HG03442 (cell line): ENCODE results near the gene MMP10.
A peak's percentile ranks its signal among the peaks of the same experiment; 100 is the strongest.

Experiments
- ATAC-seq: cut with Tn5 transposase; IDR thresholded peaks from one replicate; pipeline ENCODE4 v1.9.1; 2021; ENCODE audit warnings: mild to moderate bottlenecking, moderate library complexity; ENCODE audit not compliant: unreplicated experiment

Gene MMP10

GRCh38 chr11:102780491-102780918, at the start of gene MMP10:
Gene MMP10, minus strand, starts transcription at chr11:102780628. Its CDS starts 37 bp downstream, at chr11:102780591.
- peak; percentile 45 for ATAC-seq

DNA sequence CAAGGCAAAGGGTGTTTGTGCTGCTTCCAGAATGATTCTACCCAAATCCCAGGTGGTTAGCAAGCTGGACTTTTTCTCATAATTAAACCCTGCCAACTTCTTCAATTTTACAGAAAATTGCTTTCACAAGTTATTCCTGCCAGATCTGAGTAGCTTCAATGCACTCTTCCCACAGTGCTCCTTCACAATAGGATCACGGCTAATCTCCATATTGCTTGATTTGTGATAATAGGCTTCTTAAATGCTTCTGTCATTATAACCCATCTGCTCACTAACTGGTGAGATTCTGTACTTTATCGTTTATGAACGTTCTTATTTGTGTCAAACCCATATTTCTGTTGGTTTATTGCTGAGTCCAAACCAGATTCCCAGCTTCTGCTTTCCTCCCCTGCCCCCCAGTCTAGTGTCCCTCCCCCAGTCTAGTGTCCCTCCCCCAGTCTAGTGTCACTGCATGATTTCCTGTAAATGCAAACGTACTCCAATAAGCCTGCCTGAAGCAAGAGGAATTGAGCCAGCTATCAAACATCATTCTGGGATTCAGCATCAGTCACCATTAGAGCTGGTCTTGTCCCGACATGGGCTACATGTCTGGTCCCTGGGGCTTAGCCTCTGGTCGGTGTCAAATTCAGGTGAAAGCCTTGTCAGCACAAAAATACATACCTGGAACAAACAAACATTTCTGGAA, 49.0 kb upstream of the MMP10 start:
- no peak for ATAC-seq

- no peak for ATAC-seq
Observed at GRCh38 chr11:102824556-102824955, 44.1 kb upstream of the MMP10 start.

GRCh38 chr11:102819491-102819890, 39.1 kb upstream of the MMP10 start:
- ATAC-seq = no peak

DNA sequence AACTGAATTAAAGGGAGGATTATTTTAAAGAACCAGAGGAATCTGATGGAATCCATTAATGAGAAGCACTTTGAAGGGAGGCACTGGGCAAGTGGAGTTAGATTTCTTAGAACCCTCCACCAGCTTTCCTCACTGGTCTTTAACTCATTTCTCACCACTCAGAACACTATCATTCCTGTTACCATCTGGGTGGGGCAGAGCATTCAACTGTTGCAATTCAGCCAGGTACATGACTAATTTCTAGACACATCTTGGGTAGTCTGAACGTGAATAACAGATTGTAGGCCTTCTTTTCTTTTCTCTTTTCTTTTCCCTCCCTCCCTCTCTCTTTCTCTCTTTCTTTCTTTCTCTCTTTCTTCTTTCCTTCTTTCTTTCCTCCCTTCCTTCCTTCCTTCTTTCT, 33.1 kb upstream of the MMP10 start:
- ATAC-seq = no peak

- no peak for ATAC-seq
Observed at GRCh38 chr11:102812188-102812587, 31.8 kb upstream of the MMP10 start.

DNA sequence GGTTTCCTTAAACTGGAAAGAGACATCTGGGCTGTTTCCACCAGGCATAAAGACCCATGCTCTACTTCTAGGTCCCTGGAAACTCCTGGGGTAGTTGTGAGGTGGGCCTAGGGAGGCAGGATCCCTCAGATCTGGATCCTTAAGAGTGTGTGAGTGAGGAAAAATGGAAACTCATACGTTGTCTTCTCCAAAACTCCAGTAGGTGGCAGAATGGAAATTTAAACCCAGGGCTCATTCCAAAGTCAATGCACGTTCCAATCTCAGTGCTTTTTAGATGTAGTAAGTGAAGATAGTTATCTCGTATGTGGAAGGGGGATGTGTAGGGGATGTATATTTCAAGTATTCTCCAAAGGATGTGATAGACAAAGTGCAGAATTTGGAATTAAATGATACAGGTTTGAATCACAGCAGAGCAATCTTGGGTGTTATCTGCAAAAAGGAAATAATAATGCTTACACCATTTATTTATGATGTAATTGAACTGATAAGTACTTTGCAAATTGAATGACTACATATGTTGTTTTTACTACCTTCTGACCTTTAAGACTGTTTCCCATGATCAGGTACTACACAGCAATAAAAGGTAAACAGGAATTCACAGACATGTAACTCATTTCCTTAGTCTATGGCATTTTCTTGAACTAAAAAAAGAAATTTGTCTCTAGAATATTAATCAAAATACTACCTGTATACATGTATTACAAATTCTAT, 30.7 kb upstream of the MMP10 start:
- ATAC-seq = no peak

DNA sequence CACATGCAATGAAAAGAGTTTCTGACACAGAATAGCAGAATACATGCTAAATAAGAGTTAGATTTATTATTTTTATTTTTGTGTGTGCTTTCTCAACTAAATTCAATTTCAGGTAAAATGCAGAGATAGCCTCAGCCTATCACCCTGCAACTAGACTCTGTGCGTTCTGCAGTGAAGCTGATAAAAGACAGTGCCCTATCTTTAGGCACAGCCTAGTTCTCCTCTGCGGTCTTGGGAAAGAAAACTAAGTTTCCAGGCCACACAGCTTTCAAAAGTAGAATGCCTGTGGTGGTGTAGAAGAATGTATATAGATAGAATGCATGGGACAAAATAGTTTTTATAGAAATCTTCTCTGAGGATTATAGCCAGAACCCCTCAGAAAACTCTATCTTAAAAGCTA, 29.5 kb upstream of the MMP10 start:
- ATAC-seq = no peak

GRCh38 chr11:102807921-102808320, 27.5 kb upstream of the MMP10 start:
- peak; percentile 82 for ATAC-seq

DNA sequence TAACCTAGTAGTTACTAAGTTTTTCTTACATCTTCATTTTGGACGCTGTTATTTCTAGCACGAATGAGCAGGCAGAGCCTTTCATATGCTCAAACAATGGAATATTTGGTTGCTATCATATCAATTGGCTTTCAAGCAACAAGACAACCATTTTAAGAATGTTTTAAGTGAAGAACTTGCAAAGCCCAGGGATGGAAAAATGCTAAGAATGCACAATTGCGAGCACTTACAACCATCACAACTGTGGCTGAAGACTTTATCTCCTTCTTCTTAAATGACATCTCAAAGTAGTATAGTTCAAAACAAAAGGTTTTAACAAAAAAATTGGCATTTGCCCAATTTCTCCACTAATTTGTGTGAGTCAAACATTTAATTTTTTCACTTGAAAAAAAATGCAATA, 25.9 kb upstream of the MMP10 start:
- ATAC-seq = no peak

DNA sequence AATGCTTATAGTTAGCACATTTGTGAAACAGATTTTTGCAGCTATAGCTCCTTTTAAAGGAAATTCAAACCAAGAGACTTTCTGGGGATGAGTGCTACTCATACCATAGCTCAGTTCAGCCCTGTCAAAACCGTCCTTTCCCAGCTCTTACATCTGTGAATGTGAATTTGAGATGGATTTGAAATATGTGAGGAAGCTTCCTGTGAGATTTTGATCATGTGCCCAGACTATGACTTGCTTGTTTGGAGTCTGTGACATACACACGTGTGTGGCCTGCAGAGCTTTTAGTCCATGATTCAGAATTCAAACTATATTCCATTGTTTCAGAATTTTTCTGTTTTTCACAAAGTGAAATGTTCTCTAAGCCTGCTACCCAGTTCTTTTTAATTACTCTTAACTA, 21.9 kb upstream of the MMP10 start:
- ATAC-seq = no peak

GRCh38 chr11:102800767-102801166, 20.3 kb upstream of the MMP10 start:
- ATAC-seq = no peak

- no peak for ATAC-seq
Observed at GRCh38 chr11:102799681-102800340, 19.4 kb upstream of the MMP10 start.

GRCh38 chr11:102798012-102798746, 17.8 kb upstream of the MMP10 start, which contains the start of gene MMP1:
Gene MMP1, minus strand, starts transcription at chr11:102798160. Its CDS starts 68 bp downstream, at chr11:102798092.
- no peak for ATAC-seq

- peak; percentile 98 for ATAC-seq
Observed at GRCh38 chr11:102794382-102794781, 14.0 kb upstream of the MMP10 start.

- no peak for ATAC-seq
Observed at GRCh38 chr11:102793677-102794290, 13.4 kb upstream of the MMP10 start.

- no peak for ATAC-seq
Observed at GRCh38 chr11:102792604-102793003, 12.2 kb upstream of the MMP10 start.

DNA sequence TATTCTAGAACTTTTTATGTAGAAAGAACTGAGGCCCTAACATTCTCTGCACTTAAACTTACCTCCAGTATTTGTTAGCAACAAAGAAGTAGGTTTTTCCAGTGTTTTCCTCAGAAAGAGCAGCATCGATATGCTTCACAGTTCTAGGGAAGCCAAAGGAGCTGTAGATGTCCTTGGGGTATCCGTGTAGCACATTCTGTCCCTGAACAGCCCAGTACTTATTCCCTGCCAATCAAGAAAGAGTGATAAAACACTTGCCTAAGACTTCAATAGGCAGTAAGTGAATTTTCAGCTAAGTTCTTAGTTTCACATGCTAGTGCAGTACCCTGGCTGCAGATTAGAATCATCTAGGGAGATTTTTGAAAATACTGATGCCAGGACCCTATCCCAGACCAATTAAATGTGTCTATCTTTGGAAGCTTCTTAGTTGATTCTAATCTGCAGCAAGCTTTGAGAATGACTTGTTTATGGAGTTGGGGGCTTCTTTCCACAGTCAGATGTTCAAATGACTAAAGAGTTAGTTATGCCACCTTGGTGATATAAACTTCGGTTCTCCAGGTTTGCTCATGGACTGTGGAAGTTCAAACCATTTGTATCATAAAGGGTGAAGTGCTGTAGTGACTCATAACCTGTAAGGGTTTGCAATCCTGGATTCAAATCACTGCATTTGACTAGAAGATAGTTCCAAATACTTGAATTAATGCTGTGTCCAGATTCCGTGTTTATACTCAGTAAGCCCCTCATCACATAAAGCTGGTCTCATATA, 11.0 kb upstream of the MMP10 start:
- ATAC-seq = no peak

DNA sequence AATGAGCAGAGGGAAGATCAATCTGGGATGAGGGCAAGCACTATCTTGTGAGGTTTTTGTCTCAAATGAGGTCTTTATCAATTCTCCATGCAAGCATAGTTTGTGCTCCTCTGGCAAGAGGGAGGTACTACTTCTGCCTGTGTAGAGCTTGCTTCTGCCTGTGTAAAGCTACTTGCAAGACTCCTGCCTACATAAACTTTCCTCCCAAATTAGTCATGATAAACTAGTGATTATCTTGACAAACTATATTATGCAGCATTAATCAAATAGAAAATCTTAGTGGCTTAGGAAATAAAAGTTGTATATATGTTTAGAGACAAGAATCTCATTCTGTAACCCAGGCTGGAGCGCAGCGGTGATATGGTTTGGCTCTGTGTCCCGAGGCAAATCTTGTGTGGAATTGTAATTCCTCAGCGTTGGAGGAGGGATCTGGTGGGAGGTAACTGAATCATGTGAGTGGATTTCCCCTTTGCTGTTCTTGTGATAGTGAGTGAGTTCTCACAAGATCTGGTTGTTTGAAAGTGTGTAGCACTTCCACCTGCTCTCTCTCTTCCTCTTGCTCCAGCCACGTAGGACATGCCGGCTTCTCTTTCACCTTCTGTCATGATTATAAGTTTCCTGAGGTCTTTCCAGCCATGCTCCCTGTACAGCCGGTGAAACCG, 8.0 kb upstream of the MMP10 start:
- no peak for ATAC-seq
